Fibroblast of pulmonary artery (primary cell): Measurements from ENCODE around the gene NAT14.

Experiments
- DNase-seq: peaks from one replicate; pipeline ENCODE4 v3.0.0-alpha.2; 2010; ENCODE audit warnings: low read depth
- H3K4me3 ChIP-seq: replicated peaks from 2 replicates; pipeline ENCODE4 v1.5.1; 2011; ENCODE audit warnings: low read depth, mild to moderate bottlenecking, control low read depth, low read length, moderate library complexity
- CTCF ChIP-seq: IDR thresholded peaks from 2 replicates; pipeline ENCODE4 v1.5.1; 2011; ENCODE audit warnings: mild to moderate bottlenecking, control low read depth, low read length, inconsistent platforms; ENCODE audit errors: missing control alignments

The NAT14 gene

GRCh38 chr19:55484593-55485438 lies at the start of gene NAT14:
Gene NAT14 (plus strand): TSS chr19:55485188. CDS start chr19:55485709, 521 bp downstream.
- no peak for TF ChIP-seq CTCF
- peak; percentile 61 for DNase-seq
- H3K4me3 ChIP-seq = peak within 1 kb of the TSS; percentile 67

GRCh38 chr19:55436847-55437246 lies 48.1 kb upstream of the NAT14 start:
- no peak for DNase-seq
- no peak overlapping the region for H3K4me3 ChIP-seq
- TF ChIP-seq CTCF = no peak

- peak; percentile 73 for DNase-seq
- H3K4me3 ChIP-seq = no peak overlapping the region
- TF ChIP-seq CTCF = no peak
These were observed 47.6 kb upstream of the NAT14 start for GRCh38 chr19:55437410-55437809.

GRCh38 chr19:55439052-55439451 lies 45.9 kb upstream of the NAT14 start:
- no peak for DNase-seq
- no peak for TF ChIP-seq CTCF
- no peak overlapping the region for H3K4me3 ChIP-seq

GRCh38 chr19:55440411-55441105 lies 44.4 kb upstream of the NAT14 start:
- no peak overlapping the region for H3K4me3 ChIP-seq
- DNase-seq = no peak
- no peak for TF ChIP-seq CTCF

GRCh38 chr19:55441319-55441691 lies 43.7 kb upstream of the NAT14 start:
- DNase-seq = no peak
- H3K4me3 ChIP-seq = no peak overlapping the region
- TF ChIP-seq CTCF = no peak
